Mesenteric fat pad (tissue), 1 donor: Measurements from ENCODE around the gene CPNE2. TPM values are rescaled to one million over a fixed set of nuclear protein-coding genes. Genes with fewer than 3 reads are reported as not detected.

Source experiments
- DNase-seq: peaks from one replicate; pipeline ENCODE4 v3.0.0-alpha.2; 2020; ENCODE audit warnings: low spot score
- total RNA-seq: library from RNA; stranded (reverse); fragmentation: NEBNext Ultra II Directional; extraction: Animal tissue kit (Norgen Biotek cat#: 25700); gene quantifications from one replicate; pipeline ENCODE4 v1.2.1, GENCODE V29; 2021
- donor health status: DM: yes; HTN: yes; CAD: no.

The CPNE2 gene
- total RNA-seq, 1 donor from 2014 or later = 60.1 TPM

DNA sequence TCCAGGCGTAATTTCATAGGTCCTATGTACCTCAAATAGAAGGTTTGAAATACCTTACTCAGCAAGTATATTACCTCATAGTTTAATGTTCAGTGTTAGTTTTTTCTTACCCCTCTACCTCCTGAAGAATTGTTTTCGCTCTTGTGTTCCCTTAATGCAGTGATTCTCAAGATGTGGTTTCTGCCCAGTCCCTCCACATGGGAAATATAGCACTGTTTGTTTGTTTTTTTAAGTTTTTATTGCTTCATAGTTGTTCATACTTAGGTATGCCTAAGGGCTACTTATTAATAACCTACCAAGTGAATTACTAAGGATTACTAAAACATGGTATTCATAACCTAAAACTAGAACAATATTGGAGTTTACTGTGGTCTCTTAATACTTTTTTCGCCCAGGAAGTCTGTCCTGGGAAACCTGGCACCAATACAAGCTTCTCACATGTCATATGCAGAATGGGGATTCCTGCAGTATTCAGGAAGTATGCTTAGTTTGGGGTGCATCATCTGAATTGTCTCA lies 98.7 kb downstream of the CPNE2 start:
- DNase-seq = no peak

DNA sequence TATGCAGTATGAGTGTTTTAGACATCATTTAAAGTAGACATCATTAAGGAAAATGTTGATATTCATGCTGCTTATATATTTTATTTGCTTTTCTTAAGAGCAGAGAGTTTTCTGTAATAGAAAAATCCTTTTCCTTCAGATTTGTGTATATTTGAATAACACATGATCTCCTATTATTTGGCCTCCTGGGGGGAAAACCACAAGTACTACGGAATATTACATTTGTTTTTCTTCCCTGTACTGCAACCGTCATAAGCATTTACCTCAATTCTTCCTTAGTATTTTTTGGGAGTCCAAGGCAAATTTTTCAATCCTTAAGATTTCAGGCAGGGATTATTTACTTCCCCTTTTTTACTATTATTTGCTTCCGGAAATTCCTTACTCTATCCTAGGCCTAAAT lies 99.8 kb downstream of the CPNE2 start:
- DNase-seq = no peak

DNA sequence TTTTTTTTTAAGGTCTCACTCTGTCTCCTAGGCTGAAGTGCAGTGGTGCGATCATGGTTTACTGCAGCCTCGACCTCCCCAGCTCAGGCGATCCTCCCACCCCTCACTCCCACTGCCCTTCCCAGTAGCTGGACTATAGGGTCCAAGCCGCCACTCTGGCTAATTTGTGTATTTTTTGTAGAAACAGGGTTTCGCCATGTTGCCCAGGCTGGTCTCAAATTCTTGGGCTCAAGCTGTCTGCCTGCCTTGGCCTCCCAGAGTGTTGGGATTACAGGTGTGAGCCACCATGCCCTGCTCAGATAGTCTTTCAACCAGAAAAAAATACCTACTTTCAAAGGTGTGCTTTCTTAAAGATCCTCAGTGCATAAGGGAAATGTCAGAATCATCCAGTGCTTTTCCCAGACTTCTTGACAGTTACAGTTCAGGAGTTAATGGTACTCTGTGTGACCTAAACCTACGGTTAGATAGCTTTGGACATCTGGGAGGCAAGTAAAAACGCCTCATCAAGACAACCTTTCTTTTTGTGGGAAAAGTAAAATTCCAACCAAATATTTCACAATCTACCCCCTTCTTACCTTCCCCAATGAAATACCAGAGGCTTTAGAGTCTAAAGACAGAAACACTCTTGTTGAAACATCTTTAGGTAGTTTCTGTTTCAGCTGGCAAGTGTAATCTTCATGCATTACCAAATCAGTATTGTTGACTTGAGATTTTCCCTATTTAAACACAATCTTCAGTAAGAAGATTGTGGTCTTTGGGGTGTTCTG lies 100.5 kb downstream of the CPNE2 start:
- DNase-seq = no peak

DNA sequence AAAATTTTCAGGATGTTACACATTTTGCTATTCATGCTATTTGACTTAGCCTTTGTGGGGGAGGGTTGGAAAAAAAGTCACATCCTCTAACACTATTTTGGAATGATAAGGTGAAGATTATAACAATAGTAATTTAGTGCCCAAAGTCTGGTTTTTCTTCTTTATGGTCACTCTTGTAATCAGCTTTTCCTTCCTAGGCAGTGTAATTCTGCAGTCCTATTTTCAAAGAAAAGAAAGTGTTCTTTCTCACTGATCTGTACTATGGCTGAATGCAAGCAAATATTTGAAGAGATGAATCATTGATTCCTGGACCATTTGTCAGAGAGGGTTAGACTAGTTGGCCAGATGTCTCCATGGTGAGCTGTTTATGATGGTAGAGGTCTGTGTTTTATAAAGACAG lies 102.1 kb downstream of the CPNE2 start:
- no peak for DNase-seq

DNA sequence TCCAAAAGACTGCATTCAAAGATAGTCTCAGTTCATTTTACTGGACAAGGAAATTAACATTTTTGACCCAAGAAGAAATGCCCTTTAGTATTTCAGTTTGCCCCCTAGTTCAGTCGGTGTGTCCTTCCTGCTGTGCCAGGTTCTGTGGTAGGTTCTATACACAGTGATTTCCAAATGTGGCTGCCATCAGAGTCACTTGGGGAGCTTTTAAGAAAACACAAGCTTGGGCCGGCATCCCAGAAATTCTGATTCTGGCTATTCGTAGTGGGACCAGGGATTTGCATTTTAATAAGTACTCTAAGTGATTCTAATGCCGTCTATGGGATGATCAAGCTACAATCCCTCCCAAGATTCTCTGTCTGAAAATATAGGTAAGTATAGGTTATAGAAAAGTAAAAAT lies 103.9 kb downstream of the CPNE2 start:
- no peak for DNase-seq

DNA sequence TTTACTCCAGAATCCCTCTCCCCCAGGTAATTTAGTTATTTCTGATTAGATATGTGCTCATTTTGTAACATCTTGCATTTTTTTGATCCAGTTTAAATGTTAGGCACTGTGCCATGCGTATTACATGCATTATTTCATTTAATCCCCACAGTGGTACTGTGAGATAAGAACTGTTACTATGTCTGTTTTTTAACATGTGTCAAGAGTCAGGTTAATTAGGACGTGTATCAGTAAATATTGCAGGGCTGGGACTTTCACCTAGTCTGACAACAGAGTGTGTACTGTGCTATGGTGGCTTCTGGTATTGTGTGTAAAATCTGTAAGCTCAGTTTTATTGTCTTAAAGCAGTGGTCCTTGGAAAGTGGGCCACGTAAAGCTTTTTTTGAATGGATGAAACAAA lies 104.4 kb downstream of the CPNE2 start:
- no peak for DNase-seq

Other genes starting within 250 kb of the CPNE2 start
- not detected for gene SLC12A3, start 227.4 kb upstream of the CPNE2 start, total RNA-seq
- gene HERPUD1, start 160.4 kb upstream of the CPNE2 start, total RNA-seq = 186 TPM
- 6.4 TPM for gene CETP, start 130.6 kb upstream of the CPNE2 start, total RNA-seq
- gene NLRC5, start 103.0 kb upstream of the CPNE2 start, total RNA-seq = 63.9 TPM
- gene PSME3IP1, start 93.5 kb downstream of the CPNE2 start, total RNA-seq = 61.1 TPM
- 26.0 TPM for gene RSPRY1, start 93.7 kb downstream of the CPNE2 start, total RNA-seq
- gene ARL2BP, start 152.7 kb downstream of the CPNE2 start, total RNA-seq = 52.0 TPM
- 1.8 TPM for gene PLLP, start 192.1 kb downstream of the CPNE2 start, total RNA-seq